Measurements from ENCODE around the gene MIAT.
A peak's percentile ranks its signal among the peaks of the same experiment; 100 is the strongest.

MIAT gene

GRCh38 chr22:26670459-26670858, 13.1 kb downstream of the MIAT start:
- no peak for DNase-seq

GRCh38 chr22:26671317-26672059, 14.1 kb downstream of the MIAT start:
- DNase-seq, result no peak

- DNase-seq, result no peak
These were observed 14.7 kb downstream of the MIAT start for GRCh38 chr22:26672060-26672471.

- DNase-seq, result peak; percentile 93
These were observed 15.4 kb downstream of the MIAT start for GRCh38 chr22:26672590-26673468.

GRCh38 chr22:26673486-26673885, 16.1 kb downstream of the MIAT start:
- no peak for DNase-seq

GRCh38 chr22:26674211-26675190, 17.1 kb downstream of the MIAT start:
- no peak for DNase-seq

- DNase-seq, result no peak
These were observed 18.4 kb downstream of the MIAT start for GRCh38 chr22:26675687-26676268.

- no peak for DNase-seq
These were observed 19.8 kb downstream of the MIAT start for GRCh38 chr22:26677217-26677616.

GRCh38 chr22:26679003-26679629, 21.7 kb downstream of the MIAT start:
- peak; percentile 52 for DNase-seq

GRCh38 chr22:26680485-26680884, 23.1 kb downstream of the MIAT start:
- DNase-seq, result no peak

- no peak for DNase-seq
These were observed 24.0 kb downstream of the MIAT start for GRCh38 chr22:26681395-26681821.

GRCh38 chr22:26684168-26684567, 26.8 kb downstream of the MIAT start:
- DNase-seq, result no peak

GRCh38 chr22:26685601-26686000, 28.2 kb downstream of the MIAT start:
- DNase-seq, result no peak

- no peak for DNase-seq
These were observed 30.1 kb downstream of the MIAT start for GRCh38 chr22:26687439-26687838.

- DNase-seq, result no peak
These were observed 32.3 kb downstream of the MIAT start for GRCh38 chr22:26689513-26690301.

- no peak for DNase-seq
These were observed 33.4 kb downstream of the MIAT start for GRCh38 chr22:26690654-26691376.

- no peak for DNase-seq
These were observed 34.0 kb downstream of the MIAT start for GRCh38 chr22:26691377-26691716.

- DNase-seq, result no peak
These were observed 34.8 kb downstream of the MIAT start for GRCh38 chr22:26692215-26692614.

- DNase-seq, result no peak
These were observed 39.8 kb downstream of the MIAT start for GRCh38 chr22:26697151-26697550.

- DNase-seq, result no peak
These were observed 43.1 kb downstream of the MIAT start for GRCh38 chr22:26700462-26700861.

GRCh38 chr22:26700886-26701285, 43.5 kb downstream of the MIAT start:
- no peak for DNase-seq
